RPMI7951 (cell line): ENCODE measurements around the gene RFC5. TPM values are rescaled to one million over a fixed set of nuclear protein-coding genes. Genes with fewer than 3 reads are reported as not detected.
A peak's percentile ranks its signal among the peaks of the same experiment; 100 is the strongest.
"Not testable (repeated sequence)": the region's sequence is repeated elsewhere in the genome, so short reads cannot be mapped to it uniquely, and the experiment has no call there.

Experiments
- DNase-seq: peaks from one replicate; pipeline ENCODE4 v3.0.0-alpha.2; 2012; ENCODE audit warnings: low read depth
- total RNA-seq: library from RNA; depleted of rRNA; stranded (reverse); fragments of >200 nt; shearing (Covaris generic); gene quantifications from 2 replicates; pipeline ENCODE4 v1.2.3, GENCODE V29; 2014

Gene RFC5
- total RNA-seq, 1 experiment from 2014 or later = 56.6 TPM

DNA sequence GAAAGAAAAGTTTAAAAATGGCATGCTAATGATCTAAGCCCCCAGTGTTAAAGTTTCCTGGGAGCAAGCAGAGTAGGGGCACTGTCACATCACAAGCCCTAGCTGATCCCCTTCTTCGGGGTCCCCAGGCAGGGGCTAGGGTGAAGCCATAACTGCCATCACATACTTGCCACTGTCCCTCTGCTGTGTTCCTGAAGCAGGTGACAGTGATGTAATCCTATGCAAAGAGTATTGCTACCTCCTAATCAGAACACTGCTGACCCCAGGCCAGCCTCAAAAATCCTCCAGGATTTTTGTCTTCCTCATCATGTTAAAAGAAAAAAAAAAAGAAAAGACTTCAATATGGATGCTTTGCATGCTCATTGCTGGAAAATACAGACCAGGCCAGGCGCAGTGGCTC is 1.2 kb upstream of the RFC5 start:
- no peak for DNase-seq

DNA sequence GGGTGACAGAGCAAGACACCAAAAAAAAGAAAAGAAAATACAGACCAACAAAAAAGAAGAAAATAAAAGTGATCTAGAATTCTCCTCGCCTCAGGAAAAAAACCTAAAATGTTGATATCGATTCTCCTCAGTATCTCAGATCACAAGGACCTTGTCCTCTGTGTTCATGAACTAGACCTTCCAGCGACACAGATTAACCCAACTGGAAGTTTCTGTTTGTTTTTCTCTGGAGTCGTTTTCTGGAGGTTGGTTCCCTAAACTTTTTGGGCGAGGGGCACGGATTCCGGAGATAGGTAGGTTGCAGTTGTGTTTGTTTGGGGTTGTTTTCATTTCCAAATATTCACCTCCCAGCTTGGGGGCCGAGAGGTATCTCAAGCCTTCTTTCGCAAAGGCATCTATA is 559 bp upstream of the RFC5 start:
- DNase-seq = no peak

DNA sequence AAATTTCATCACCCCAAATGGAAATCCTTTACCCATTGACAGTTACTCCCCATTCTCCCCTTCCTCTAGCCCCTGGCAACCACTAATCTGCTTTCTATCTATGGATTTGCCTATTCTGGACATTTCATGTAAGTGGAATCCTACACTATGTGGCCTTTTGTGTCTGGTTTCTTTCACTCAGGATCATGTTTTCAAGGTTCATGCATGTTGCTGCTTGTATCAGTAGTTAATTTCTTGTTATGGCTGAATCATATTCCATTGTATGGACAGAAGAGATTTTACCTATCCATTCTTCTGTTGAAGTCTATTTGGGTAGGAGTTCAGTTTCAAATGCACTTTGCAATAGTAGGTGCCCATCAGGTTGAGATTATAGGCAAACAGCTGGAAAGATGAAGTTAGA is 1.4 kb downstream of the RFC5 start:
- no peak for DNase-seq

DNA sequence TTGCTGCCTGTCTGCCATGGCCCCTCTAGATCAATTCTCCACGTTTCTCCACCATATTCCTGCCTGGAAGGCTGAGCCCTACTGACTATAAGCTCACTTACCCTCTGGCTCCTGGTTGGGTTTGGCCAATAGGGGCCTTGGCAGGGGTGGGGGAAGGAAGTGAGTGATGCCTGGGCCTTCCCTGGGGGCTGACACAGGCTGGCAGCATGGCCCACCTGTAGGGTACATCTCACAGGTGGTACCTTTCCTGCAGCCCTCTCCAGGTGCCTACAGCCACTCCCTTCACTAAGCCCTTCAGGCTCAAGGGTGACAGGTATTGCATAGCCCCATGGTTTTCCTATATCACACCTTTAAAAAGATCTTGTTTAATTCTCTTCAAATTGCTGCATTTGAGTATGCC is 3.5 kb downstream of the RFC5 start:
- DNase-seq = no peak

DNA sequence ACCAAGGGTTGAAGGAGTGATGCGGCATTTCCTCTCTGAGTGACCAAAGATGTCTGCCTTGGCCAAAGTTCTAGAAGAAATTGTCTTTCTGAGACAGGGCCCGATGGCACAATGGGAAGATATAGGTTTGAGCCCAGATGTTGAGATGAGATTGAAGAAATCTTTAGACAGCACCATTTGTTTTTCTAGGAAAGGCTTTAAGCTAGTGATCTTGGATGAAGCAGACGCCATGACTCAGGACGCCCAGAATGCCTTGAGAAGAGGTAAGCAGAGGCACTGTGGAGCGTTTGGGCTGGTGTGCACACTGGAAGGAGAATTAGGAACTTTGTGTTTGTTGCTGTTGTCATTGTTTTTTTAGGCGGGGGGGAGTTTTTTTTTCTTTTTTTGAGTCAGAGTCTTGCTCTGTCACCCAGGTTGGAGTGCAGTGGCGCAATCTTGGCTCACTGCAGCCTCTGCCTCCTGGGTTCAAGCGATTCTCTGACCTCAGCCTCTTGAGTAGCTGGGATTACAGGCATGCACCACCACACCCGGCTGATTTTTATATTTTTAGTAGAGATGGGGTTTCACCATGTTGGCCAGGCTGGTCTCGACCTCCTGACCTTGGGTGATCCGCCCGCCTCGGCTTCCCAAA is 5.7 kb downstream of the RFC5 start:
- not testable (repeated sequence) for DNase-seq

DNA sequence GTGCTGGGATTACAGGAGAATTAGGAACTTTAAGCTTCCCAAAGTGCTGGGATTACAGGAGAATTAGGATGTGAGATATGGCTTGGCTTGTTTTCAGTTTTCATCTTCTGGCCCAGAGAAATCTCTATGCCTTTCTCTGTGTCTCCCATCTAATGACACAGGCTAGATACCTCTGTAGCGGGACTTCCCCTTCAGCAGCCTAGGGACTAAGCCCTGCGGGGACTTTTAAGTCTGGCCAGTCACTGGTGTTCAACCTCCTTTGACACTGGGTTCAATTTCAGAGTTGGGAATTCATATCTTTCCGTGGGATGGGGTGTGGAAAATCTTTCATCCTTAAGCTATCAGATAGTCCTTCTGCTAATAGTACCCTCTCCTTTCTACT is 6.2 kb downstream of the RFC5 start:
- no peak for DNase-seq

DNA sequence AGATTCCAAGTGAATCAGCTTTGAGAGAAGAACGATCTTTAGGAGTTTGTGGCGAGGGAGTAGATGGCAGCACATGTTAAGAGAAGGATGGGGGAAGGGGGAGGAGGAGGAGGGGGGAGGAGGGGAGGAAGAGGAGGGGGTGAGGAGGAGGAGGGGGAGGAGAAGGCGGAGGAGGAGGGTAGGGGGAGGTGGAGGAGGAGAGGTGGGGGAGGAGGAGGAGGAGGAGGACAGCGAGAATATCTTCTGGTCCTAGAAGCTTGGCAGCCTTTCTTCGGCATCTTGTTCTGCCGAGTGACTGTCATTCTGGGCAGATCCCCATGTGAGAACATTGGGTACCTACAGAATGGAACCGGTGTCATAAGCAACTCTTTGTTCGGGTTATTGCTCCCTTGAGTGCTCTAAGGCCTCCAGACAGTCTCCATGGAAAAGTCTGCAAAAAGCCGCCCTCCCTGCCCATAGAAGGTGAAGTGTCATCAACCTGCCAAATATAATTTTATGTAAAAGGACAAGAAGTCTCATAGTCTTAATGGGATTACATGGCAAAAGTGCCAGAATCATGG is 6.9 kb downstream of the RFC5 start:
- DNase-seq = no peak

DNA sequence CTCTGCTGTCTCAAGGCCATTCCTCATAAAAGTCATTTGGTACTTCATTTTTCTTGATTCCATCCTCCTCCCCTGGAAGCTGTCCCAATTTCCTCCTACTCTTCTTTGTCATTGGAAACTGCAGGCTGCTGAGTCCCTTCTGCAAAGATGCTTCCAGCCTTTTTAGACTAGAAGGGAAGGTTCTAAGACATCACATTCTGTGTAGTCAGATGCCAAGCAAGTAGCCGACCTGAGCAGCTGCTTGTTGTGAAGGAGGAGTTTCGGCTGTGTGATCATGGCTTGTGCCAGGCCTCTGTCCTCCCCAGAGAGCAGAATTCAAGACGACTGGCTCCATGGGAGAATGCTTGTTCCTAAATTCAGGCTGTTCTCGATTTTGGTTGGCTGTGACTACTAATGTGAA is 8.7 kb downstream of the RFC5 start:
- DNase-seq = no peak

DNA sequence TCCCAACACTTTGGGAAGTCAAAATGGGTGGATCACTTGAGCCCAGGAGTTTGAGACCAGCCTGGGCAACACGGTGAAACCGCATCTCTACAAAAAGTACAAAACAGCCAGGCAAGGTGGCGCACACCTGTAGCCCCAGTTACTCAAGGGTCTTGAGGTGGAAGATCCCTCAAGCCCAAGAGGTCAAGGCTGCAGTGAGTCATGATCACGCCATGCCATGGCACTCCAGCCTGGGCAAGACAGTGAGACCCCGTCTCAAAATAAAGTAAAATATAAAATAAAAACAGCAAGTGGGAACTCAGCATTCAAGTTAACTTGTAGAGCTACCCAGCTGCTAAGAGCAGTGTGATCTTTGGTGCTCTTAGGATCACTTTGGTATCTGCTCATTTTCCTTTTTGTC is 12.7 kb downstream of the RFC5 start:
- DNase-seq = no peak

DNA sequence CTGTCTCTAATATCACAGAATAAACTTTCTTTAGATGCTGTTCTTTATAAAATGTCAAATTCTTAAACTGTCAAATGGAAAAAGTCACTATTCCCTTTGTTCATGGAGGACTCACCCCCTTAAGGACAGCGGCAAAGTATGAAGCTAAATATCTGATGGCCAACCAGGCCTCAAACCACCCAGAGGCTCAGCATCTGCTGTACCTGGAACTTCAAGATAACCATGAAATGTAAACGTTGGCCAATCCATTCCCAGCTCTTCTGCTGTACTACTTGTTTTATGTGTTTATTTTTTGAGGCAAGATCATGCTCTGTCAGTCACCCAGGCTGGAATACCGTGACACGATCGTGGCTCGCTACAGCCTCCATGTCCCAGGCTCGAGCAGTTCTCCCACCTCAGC is 15.7 kb downstream of the RFC5 start:
- no peak for DNase-seq

DNA sequence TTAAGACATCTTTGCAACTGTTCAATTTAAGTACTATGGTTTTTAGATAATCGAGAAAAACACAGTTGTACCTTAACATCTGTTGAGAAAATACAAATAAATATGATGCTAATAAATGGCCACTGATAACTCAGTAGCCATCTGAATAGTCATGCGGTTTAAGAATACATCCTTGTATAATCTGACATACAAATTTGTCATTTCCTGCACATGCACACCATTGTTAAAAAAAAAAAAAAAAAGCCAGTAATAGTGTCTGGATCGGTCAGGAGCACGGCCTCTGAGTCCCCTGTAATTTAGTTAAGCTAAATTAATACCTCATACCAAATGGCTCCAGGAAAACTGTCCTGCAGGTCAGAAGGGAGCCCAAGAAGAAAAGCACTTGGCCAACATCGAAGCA is 16.8 kb downstream of the RFC5 start:
- DNase-seq = no peak

DNA sequence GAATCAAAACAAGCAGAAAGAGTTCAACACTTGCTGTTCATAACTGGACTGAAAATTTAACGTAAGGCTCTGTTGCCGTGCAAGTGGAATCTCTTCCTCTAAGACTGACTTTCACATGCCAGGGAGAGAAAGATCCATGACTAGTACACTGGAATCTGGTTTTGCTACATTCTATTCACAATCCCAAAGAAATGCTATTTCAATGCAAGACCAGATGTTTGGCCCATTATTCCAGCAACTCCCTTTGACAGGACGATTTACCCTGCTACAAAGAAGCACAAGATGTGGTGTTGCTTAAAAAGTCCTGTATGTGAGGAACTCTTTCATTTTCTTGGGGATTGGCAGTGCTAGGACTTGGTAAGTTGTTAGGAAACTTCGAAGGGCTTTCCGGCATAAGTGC is 17.4 kb downstream of the RFC5 start:
- no peak for DNase-seq

DNA sequence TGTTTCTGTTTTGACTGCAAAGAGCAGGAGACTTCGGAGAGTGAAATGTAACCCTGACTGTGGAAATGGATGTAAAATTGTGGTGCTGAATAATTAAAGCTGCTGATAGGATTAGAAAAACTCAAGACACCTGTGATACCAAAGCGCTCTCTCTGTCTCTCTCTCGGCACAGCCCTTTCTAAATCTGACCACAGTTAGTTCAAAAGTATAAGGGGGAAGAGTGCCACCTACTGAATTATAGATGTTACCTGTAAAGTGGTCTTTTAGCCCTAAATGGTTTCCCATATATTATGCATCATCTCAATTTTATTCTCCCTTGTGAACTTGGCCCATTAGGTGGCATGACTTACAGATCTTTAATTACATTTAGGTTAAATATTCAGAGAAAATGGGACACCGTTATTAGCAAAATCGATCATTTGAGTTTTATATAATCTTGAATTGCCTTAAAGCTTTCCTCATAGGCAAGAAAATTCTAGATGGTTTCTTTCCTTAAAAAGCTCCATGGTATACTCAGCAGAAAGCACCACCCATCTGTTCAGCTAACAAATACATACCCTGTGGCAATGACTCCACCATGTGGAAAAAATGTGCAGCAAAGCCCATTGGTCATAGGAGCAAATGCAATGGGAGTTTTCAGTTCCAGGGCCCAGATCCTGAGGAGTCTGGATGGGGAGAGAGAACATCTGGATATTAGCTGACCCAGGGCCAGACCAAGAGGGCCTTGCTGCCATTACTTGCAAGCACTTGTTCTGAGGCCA is 18.1 kb downstream of the RFC5 start:
- peak; percentile 59 for DNase-seq

DNA sequence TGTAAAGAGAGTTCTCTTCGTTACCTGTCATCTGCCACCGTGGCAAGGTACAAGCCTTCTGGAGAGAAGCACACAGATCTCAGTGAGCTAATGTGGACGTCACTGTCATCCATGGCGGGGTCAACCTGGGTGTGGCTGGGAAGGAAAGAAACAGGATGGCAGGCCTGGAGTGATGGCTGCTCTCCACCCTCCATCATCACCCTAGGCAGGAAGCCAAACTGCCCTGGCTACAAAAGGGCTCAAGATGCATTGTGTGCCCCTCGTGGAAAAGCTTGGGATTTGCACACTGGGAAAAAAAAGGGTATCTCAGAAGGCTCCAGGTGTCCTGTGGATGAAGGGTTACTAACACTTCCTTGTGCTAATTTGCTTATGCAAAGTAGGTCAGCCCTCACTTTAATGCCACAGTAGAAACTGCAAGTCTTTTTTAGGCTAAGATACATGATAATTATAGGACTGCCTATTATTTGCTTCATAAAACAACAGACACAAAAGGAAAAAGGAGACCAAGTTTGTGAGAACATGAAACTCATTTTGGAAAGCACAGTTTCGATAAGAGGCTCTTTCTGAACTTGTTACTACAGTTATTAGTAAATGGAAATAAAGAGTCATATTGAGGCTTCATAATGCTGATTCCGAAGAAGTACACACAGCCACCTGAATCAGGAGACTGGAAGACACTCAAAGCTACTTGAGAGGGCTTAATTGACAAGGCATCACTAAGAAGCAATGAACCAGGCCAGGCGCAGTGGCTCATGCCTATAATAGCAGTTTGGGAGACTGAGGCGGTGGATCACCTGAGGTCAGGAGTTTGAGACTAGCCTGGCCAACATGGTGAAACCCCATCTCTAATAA is 18.9 kb downstream of the RFC5 start:
- DNase-seq = peak; percentile 36

DNA sequence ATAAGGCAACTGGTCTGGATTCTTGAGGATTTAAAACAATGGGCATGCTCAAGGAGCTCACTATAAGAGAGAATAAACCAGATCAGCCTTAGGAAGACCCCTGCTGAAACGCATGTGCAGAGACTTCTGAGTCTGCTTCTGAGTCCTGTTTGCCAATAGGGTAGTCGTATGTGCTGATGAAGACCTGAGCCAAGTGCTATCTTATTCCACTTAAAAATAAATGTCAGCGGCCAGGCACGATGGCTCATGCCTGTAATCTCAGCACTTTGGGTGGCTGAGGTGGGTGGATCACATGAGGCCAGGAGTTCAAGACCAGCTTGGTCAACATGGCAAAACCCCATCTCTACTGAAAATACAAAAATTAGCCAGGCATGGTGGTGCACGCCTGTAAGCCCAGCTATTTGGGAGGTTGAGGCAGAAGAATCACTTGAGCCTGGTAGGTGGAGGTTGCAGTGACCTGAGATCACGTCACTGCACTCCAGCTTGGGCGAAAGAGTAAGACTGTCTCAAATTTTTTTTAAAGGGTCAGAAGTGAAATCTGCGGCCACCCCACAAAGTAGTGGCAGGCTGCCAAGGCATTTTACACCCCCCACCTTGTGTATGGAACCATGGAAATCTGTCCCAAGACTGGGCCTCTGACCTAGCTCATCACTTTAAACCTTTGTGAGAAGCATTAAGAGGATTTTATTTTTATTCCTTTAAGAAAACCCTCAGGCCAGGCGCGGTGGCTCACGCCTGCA is 20.3 kb downstream of the RFC5 start:
- no peak for DNase-seq

DNA sequence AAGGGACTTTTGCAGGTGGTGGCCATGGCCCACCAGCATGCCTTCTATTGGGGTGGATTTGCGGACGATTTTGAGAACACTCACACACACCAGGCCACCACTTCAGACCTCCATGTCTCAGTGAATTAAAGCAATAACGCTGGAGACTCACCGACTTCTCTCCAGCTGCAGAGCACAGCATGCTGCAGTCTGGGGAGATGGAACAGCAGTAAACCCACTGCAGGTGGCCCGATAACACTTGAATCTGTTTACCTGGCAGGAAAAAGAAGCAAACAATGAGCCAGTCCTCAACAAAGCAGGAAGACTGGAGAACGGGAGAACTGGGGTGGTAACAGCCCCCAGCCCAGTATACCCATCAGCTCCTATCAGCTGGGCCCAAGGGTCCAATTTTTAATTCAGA is 21.6 kb downstream of the RFC5 start:
- DNase-seq = no peak

DNA sequence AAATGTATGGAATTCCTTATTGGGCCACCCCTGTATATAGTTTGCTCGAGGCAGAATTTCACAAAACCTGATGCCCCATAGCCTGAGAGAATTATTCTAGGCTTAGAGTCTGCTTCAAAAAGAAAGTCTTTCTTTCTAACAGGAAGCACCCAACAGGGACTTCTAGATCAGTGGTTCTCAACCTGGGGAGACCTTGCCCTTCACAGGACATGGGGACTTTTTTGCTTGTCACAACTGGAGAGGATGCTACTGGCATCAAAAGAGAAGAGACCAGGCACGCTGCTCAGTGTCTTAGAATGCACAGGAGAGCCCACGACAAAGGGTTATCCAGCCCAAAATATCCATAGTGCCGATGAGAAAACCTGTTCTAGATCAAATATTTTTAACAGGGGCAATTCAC is 25.6 kb downstream of the RFC5 start:
- DNase-seq = no peak

DNA sequence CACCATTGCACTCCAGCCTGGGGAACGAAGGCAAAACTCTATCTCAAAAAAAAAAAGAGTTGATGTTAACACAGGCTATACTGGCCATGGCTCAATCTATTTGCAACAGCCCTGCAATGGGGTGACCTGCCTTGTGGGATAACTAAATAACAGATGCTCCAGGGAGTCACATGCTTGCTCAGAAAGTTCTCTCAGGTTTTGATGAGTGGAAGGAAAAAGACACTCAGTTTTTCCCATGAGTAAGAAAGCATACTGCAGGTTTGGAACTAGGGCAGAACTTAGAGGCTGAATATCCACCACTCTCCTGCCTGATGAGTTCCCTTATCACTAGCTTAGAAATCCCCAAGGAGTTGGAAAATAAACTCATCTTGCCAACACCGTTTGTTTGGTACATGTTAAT is 27.6 kb downstream of the RFC5 start:
- DNase-seq = no peak

DNA sequence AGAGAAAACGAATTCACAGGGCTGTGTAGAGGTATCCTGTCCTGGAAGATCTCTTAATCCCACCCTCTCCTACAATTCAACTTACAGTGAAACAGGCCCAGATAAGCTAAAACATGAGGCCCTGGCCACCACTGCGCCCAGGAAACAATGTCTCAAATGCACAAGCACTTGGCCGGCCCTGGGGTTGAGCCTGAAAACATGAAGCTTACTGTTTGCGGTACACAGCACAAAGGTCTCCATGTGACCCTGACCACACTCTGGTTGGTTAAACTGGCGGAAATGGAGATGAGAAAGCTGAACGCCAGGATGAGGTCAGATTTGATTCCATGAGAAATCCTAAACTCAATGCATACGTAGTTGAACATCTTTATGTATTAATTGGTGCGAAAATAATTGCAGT is 28.1 kb downstream of the RFC5 start:
- no peak for DNase-seq

DNA sequence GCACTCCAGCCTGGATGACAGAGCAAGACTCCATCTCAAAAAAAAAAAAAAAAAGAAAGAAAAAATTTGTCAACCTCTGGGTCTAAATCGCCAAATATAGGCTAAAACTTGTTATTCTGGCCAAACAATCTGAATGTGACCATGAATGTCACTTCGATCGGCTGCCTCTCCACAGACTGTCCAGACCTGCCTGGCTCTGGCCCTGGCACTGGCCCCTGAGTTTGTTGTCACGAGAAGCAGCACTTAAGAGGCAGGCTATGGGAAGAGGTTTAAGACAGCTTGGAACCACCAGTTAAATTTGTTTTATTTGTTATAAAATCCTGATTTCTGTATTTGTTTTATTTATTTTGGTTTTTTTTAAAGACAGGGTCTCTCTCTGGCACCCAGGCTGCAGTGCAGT is 29.9 kb downstream of the RFC5 start:
- no peak for DNase-seq

DNA sequence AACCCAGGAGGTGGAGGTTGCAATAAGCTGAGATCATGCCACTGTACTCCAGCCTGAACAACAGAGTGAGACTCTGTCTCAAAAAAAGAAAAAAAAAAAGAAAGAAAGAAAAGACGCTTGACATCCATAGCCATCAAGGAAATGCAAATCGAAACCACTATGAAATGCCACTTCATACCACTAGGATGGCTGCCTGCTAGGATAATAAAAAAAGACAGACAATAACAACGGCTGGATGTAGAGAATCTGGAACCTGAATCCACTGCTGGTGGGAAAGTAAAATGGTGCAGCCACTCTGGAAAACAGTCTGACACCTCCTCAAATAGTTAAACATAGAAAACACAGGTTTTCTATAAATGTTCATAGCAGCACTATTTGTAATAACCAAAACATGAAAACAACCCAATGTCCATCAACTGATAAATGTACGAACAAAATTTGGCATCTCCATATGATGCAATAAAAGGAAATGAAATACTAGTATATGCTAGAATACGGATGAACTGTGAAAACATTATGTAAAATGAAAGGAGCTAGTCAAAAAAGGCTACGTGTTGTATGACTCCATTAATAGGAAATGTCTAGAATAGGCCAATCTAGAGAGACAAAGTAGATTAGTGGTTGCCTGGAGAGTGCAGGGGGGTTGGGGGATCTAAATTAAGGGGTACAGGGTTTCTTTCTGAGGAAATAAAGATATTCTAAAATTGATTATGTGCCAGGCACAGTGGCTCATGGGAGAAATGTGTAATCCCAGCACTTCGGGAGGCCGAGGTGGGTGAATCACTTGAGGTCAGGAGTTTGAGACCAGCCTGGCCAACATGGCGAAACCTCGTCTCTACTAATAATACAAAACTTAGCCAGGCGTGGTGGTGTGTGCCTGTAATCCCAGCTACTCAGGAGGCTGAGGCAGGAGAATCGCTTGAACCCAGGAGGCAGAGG is 34.7 kb downstream of the RFC5 start:
- DNase-seq = no peak
